ENCODE results near the gene THAP5. TPM values are rescaled to one million over a fixed set of nuclear protein-coding genes. Genes with fewer than 3 reads are reported as not detected.
A peak's percentile ranks its signal among the peaks of the same experiment; 100 is the strongest.

THAP5 gene, protein sequence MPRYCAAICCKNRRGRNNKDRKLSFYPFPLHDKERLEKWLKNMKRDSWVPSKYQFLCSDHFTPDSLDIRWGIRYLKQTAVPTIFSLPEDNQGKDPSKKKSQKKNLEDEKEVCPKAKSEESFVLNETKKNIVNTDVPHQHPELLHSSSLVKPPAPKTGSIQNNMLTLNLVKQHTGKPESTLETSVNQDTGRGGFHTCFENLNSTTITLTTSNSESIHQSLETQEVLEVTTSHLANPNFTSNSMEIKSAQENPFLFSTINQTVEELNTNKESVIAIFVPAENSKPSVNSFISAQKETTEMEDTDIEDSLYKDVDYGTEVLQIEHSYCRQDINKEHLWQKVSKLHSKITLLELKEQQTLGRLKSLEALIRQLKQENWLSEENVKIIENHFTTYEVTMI
- polyA plus RNA-seq = 26.5 TPM
- long read RNA-seq, donor 1, partial matches to known transcripts = 9 of 16 reads
- long read RNA-seq, donor 1, other reads (novel, unspliced or antisense) = 0 of 16 reads
- long read RNA-seq, donor 2, transcript THAP5-203 (3 exons, 3,306 nt) = major isoform, 5 of 11 reads
- long read RNA-seq, donor 2, partial matches to known transcripts = 0 of 11 reads
- long read RNA-seq, donor 2, other reads (novel, unspliced or antisense) = 0 of 11 reads
- long read RNA-seq, donor 3, transcript THAP5-203 (3 exons, 3,306 nt) = major isoform, 12 of 16 reads
- long read RNA-seq, donor 3, partial matches to known transcripts = 0 of 16 reads
- long read RNA-seq, donor 3, other reads (novel, unspliced or antisense) = 0 of 16 reads
- long read RNA-seq, donor 4, partial matches to known transcripts = 0 of 2 reads
- long read RNA-seq, donor 4, other reads (novel, unspliced or antisense) = 0 of 2 reads
- long read RNA-seq, donor 5, partial matches to known transcripts = 0 of 4 reads
- long read RNA-seq, donor 5, other reads (novel, unspliced or antisense) = 0 of 4 reads
- long read RNA-seq, donor 6, transcript THAP5-203 (3 exons, 3,306 nt) = major isoform, 7 of 9 reads
- long read RNA-seq, donor 6, partial matches to known transcripts = 0 of 9 reads
- long read RNA-seq, donor 6, other reads (novel, unspliced or antisense) = 0 of 9 reads
- long read RNA-seq, donor 7, partial matches to known transcripts = 0 of 4 reads
- long read RNA-seq, donor 7, other reads (novel, unspliced or antisense) = 0 of 4 reads
- long read RNA-seq, donor 8, transcript THAP5-203 (3 exons, 3,306 nt) = major isoform, 18 of 20 reads
- long read RNA-seq, donor 8, partial matches to known transcripts = 0 of 20 reads
- long read RNA-seq, donor 8, other reads (novel, unspliced or antisense) = 0 of 20 reads
- long read RNA-seq, donor 9, transcript THAP5-203 (3 exons, 3,306 nt) = major isoform, 5 of 7 reads
- long read RNA-seq, donor 9, partial matches to known transcripts = 0 of 7 reads
- long read RNA-seq, donor 9, other reads (novel, unspliced or antisense) = 0 of 7 reads
- long read RNA-seq, donor 10, transcript THAP5-203 (3 exons, 3,306 nt) = major isoform, 11 of 19 reads
- long read RNA-seq, donor 10, partial matches to known transcripts = 0 of 19 reads
- long read RNA-seq, donor 10, other reads (novel, unspliced or antisense) = 0 of 19 reads
- long read RNA-seq, donor 11, partial matches to known transcripts = 0 of 4 reads
- long read RNA-seq, donor 11, other reads (novel, unspliced or antisense) = 0 of 4 reads

- peak; percentile 100 for DNase-seq
- Histone ChIP-seq H3K4me1 (ENCODE audit: control insufficient read depth, insufficient read depth, low read length) (peaks cover 12% of the 10 kb centered on the region), H3K4me3 (ENCODE audit: low read length) (peak within 1 kb of the TSS; percentile 97), H3K36me3 (ENCODE audit: control insufficient read depth, insufficient read depth, low read length) (peaks cover 10% of the 10 kb centered on the region), H3K27me3 (ENCODE audit: control insufficient read depth, insufficient read depth, low read length) (no peaks in the 10 kb centered on the region), H3K9me3 (ENCODE audit: control insufficient read depth, low read depth, low read length) (no peaks in the 10 kb centered on the region), H3K27ac (ENCODE audit: low read length) (peak within 1 kb of the TSS; percentile 98)
- WGBS (ENCODE audit: insufficient coverage, low lambda C conversion rate) = no CpG with 5 or more reads among the region's 65 CpGs
Measured at GRCh38 chr7:108569381-108570145, at the start of gene THAP5, which contains the start of gene DNAJB9. Gene THAP5 (minus strand): TSS chr7:108569706. CDS start chr7:108569569, 137 bp downstream. Gene DNAJB9 (plus strand): TSS chr7:108569874. CDS start chr7:108571727, 1,853 bp downstream.

GRCh38 chr7:108618056-108618455 is 48.5 kb upstream of the THAP5 start:
- H3K27ac ChIP-seq (ENCODE audit: low read length) = no peak overlapping the region
- no peaks in the 10 kb centered on the region for H3K9me3 ChIP-seq (ENCODE audit: control insufficient read depth, low read depth, low read length)
- 100% methylated on average over 1 of the region's 3 CpGs for WGBS (ENCODE audit: insufficient coverage, low lambda C conversion rate)
- H3K36me3 ChIP-seq (ENCODE audit: control insufficient read depth, insufficient read depth, low read length) = no peaks in the 10 kb centered on the region
- no peaks in the 10 kb centered on the region for H3K27me3 ChIP-seq (ENCODE audit: control insufficient read depth, insufficient read depth, low read length)
- H3K4me3 ChIP-seq (ENCODE audit: low read length) = no peak overlapping the region
- no peaks in the 10 kb centered on the region for H3K4me1 ChIP-seq (ENCODE audit: control insufficient read depth, insufficient read depth, low read length)
- DNase-seq = no peak

DNA sequence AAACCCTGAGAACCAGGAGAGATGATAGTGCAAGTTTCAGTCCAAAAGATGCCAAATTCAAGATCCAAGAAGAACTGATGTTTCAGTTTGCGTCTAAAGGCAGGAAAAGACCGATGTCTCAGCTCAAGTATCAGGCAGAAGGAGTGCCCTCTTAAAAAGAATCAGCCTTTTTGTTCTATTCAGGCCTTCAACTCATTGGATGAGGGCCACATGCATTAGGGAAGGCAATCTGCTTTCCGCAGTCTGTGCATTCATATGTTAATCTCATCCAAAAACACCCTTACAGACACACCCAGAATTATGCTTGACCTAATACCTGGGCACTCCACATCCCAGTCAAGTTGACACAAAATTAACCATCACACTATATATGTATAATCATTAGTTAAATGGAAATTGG is 45.4 kb upstream of the THAP5 start:
- no peak for DNase-seq
- no peaks in the 10 kb centered on the region for H3K9me3 ChIP-seq (ENCODE audit: control insufficient read depth, low read depth, low read length)
- no peak overlapping the region for H3K4me3 ChIP-seq (ENCODE audit: low read length)
- H3K27ac ChIP-seq (ENCODE audit: low read length) = no peak overlapping the region
- 100% methylated on average over 1 of the region's 3 CpGs for WGBS (ENCODE audit: insufficient coverage, low lambda C conversion rate)
- no peaks in the 10 kb centered on the region for H3K36me3 ChIP-seq (ENCODE audit: control insufficient read depth, insufficient read depth, low read length)
- H3K27me3 ChIP-seq (ENCODE audit: control insufficient read depth, insufficient read depth, low read length) = peaks cover 4% of the 10 kb centered on the region
- H3K4me1 ChIP-seq (ENCODE audit: control insufficient read depth, insufficient read depth, low read length) = no peaks in the 10 kb centered on the region

DNA sequence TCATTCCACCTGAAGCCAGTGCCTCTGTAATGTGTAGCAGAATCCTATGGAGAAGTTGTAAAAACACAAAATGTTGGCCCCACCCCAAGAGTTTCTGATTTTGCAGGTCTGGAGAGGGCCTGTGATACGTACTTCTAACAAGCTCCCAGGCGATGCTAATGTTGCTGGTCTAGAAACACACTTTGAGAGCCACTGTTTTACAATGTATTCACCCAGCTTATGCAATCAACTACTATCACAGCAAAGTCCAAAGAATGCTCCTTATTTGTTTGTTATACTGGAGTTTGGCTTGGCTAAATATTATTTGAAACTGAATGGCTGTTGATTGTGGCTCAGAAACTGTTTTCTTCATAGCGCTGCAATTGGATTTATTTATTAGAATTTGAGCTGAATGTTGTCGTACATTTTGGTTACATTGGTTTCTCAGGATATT is 44.5 kb upstream of the THAP5 start:
- H3K27me3 ChIP-seq (ENCODE audit: control insufficient read depth, insufficient read depth, low read length) = peaks cover 4% of the 10 kb centered on the region
- no CpG with 5 or more reads among the region's 4 CpGs for WGBS (ENCODE audit: insufficient coverage, low lambda C conversion rate)
- no peaks in the 10 kb centered on the region for H3K9me3 ChIP-seq (ENCODE audit: control insufficient read depth, low read depth, low read length)
- no peak overlapping the region for H3K27ac ChIP-seq (ENCODE audit: low read length)
- no peak for DNase-seq
- H3K4me1 ChIP-seq (ENCODE audit: control insufficient read depth, insufficient read depth, low read length) = no peaks in the 10 kb centered on the region
- H3K36me3 ChIP-seq (ENCODE audit: control insufficient read depth, insufficient read depth, low read length) = no peaks in the 10 kb centered on the region
- H3K4me3 ChIP-seq (ENCODE audit: low read length) = no peak overlapping the region

GRCh38 chr7:108613147-108613948 is 43.8 kb upstream of the THAP5 start:
- no peak overlapping the region for H3K27ac ChIP-seq (ENCODE audit: low read length)
- 17% methylated on average over 5 of the region's 5 CpGs for WGBS (ENCODE audit: insufficient coverage, low lambda C conversion rate)
- peak in 1 of 2 donors; percentile 26 for DNase-seq
- H3K27me3 ChIP-seq (ENCODE audit: control insufficient read depth, insufficient read depth, low read length) = peaks cover 4% of the 10 kb centered on the region
- H3K36me3 ChIP-seq (ENCODE audit: control insufficient read depth, insufficient read depth, low read length) = no peaks in the 10 kb centered on the region
- H3K4me1 ChIP-seq (ENCODE audit: control insufficient read depth, insufficient read depth, low read length) = no peaks in the 10 kb centered on the region
- no peak overlapping the region for H3K4me3 ChIP-seq (ENCODE audit: low read length)
- H3K9me3 ChIP-seq (ENCODE audit: control insufficient read depth, low read depth, low read length) = no peaks in the 10 kb centered on the region

DNA sequence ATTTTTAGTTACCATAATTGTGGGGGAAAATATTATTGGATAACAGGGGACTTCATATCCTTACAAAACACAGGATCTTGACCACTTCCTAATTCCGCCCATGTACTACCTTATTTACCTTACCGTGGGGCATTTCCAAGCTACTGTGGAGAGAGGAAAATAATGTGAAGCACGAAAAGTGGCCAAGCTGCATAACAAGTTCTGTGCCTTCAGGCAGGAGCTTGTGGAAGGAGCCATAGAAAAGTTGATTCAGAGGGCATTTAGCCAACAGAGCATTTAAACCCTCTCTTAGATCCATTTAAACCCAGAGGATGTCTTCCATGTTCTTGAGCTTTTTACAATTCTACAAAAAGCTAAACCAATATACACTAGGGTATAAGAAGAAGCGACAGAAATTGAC is 41.8 kb upstream of the THAP5 start:
- no peak for DNase-seq
- no peaks in the 10 kb centered on the region for H3K36me3 ChIP-seq (ENCODE audit: control insufficient read depth, insufficient read depth, low read length)
- no CpG with 5 or more reads among the region's 4 CpGs for WGBS (ENCODE audit: insufficient coverage, low lambda C conversion rate)
- H3K27ac ChIP-seq (ENCODE audit: low read length) = no peak overlapping the region
- no peaks in the 10 kb centered on the region for H3K9me3 ChIP-seq (ENCODE audit: control insufficient read depth, low read depth, low read length)
- peaks cover 4% of the 10 kb centered on the region for H3K27me3 ChIP-seq (ENCODE audit: control insufficient read depth, insufficient read depth, low read length)
- no peaks in the 10 kb centered on the region for H3K4me1 ChIP-seq (ENCODE audit: control insufficient read depth, insufficient read depth, low read length)
- H3K4me3 ChIP-seq (ENCODE audit: low read length) = no peak overlapping the region

GRCh38 chr7:108609643-108610042 is 40.1 kb upstream of the THAP5 start:
- no peaks in the 10 kb centered on the region for H3K36me3 ChIP-seq (ENCODE audit: control insufficient read depth, insufficient read depth, low read length)
- H3K27me3 ChIP-seq (ENCODE audit: control insufficient read depth, insufficient read depth, low read length) = peaks cover 4% of the 10 kb centered on the region
- DNase-seq = no peak
- no peak overlapping the region for H3K27ac ChIP-seq (ENCODE audit: low read length)
- H3K9me3 ChIP-seq (ENCODE audit: control insufficient read depth, low read depth, low read length) = no peaks in the 10 kb centered on the region
- 100% methylated on average over 1 of the region's 2 CpGs for WGBS (ENCODE audit: insufficient coverage, low lambda C conversion rate)
- H3K4me1 ChIP-seq (ENCODE audit: control insufficient read depth, insufficient read depth, low read length) = no peaks in the 10 kb centered on the region
- no peak overlapping the region for H3K4me3 ChIP-seq (ENCODE audit: low read length)

DNA sequence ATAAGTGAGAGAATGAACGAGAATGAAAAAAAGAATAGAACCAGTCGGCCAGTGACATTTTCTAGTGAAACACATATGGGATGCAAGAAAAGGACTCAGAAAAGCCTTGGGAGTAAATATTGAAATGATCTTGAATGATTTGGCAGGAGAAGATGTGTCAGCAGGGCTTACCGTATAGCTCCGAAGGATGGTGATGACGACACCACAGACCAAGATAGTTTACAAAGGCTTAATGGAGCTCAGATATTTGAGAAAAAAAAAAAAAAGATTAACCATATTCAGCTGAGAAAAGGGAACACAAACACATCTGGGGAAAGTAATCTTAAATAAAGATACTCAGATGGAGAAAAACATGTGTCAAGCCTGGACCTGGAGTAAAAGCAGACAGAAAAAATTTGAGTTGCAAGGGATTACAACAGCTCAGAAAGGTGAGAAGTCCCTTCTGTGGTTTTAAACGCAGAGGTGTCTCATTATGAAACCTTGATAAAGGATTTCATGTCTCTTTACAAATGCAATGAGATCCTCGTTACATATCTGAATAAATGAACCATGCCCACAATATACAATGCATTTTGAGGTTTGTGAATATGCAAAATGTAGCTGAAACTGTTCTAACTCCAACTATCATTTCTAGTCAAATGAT is 36.2 kb upstream of the THAP5 start:
- peaks cover 4% of the 10 kb centered on the region for H3K27me3 ChIP-seq (ENCODE audit: control insufficient read depth, insufficient read depth, low read length)
- H3K27ac ChIP-seq (ENCODE audit: low read length) = no peak overlapping the region
- H3K4me3 ChIP-seq (ENCODE audit: low read length) = no peak overlapping the region
- no peaks in the 10 kb centered on the region for H3K9me3 ChIP-seq (ENCODE audit: control insufficient read depth, low read depth, low read length)
- DNase-seq = no peak
- H3K36me3 ChIP-seq (ENCODE audit: control insufficient read depth, insufficient read depth, low read length) = no peaks in the 10 kb centered on the region
- H3K4me1 ChIP-seq (ENCODE audit: control insufficient read depth, insufficient read depth, low read length) = no peaks in the 10 kb centered on the region
- WGBS (ENCODE audit: insufficient coverage, low lambda C conversion rate) = 52% methylated on average over 6 of the region's 7 CpGs
